ENCODE measurements around the gene GEMIN8. TPM values are rescaled to one million over a fixed set of nuclear protein-coding genes. Genes with fewer than 3 reads are reported as not detected.

The GEMIN8 gene
- total RNA-seq, 2 experiments from 2014 or later = 8.5 to 10.6 TPM

- no peaks in the 10 kb centered on the region for H3K4me1 Mint-ChIP-seq (ENCODE audit: low read depth)
- H3K27me3 Mint-ChIP-seq = no peaks in the 10 kb centered on the region
- ChIA-PET POLR2A (no interaction called here), CTCF (no interaction called here)
- DNase-seq = no peak
- peaks cover 2% of the 10 kb centered on the region for H3K9me3 Mint-ChIP-seq
- intact Hi-C loops (cut with micrococcal nuclease) = no loop called here
- H3K36me3 Mint-ChIP-seq = no peaks in the 10 kb centered on the region
- H3K4me3 Mint-ChIP-seq = no peak overlapping the region
- no peak overlapping the region for H3K27ac Mint-ChIP-seq
These were observed 61.5 kb downstream of the GEMIN8 start for GRCh38 chrX:13968198-13968597.

GRCh38 chrX:13967636-13968035 lies 62.1 kb downstream of the GEMIN8 start:
- Mint-ChIP-seq H3K36me3 (no peaks in the 10 kb centered on the region), H3K27me3 (no peaks in the 10 kb centered on the region), H3K4me3 (no peak overlapping the region), H3K27ac (no peak overlapping the region), H3K9me3 (peaks cover 2% of the 10 kb centered on the region), H3K4me1 (ENCODE audit: low read depth) (no peaks in the 10 kb centered on the region)
- CTCF ChIA-PET = no interaction called here
- POLR2A ChIA-PET = no interaction called here
- intact Hi-C loops (cut with micrococcal nuclease) = no loop called here
- DNase-seq = no peak

- Mint-ChIP-seq H3K27ac (no peak overlapping the region), H3K4me3 (no peak overlapping the region), H3K9me3 (peaks cover 2% of the 10 kb centered on the region), H3K27me3 (no peaks in the 10 kb centered on the region), H3K4me1 (ENCODE audit: low read depth) (no peaks in the 10 kb centered on the region), H3K36me3 (no peaks in the 10 kb centered on the region)
- intact Hi-C loops (cut with micrococcal nuclease) = no loop called here
- ChIA-PET CTCF (no interaction called here), POLR2A (no interaction called here)
- DNase-seq = no peak
These were observed 62.9 kb downstream of the GEMIN8 start for GRCh38 chrX:13966793-13967125.

- Mint-ChIP-seq H3K4me3 (no peak overlapping the region), H3K9me3 (no peaks in the 10 kb centered on the region), H3K27me3 (no peaks in the 10 kb centered on the region), H3K36me3 (no peaks in the 10 kb centered on the region), H3K27ac (no peak overlapping the region), H3K4me1 (ENCODE audit: low read depth) (no peaks in the 10 kb centered on the region)
- intact Hi-C loops (cut with micrococcal nuclease) = no loop called here
- POLR2A ChIA-PET = no interaction called here
- no peak for DNase-seq
- CTCF ChIA-PET = no interaction called here
These were observed 63.5 kb downstream of the GEMIN8 start for GRCh38 chrX:13966071-13966792.

- H3K27ac Mint-ChIP-seq = no peak overlapping the region
- POLR2A ChIA-PET = no interaction called here
These were observed 64.2 kb downstream of the GEMIN8 start for GRCh38 chrX:13965531-13965930.

GRCh38 chrX:13956998-13957397 lies 72.7 kb downstream of the GEMIN8 start:
- CTCF ChIA-PET = no interaction called here
- POLR2A ChIA-PET = no interaction called here
- no peak overlapping the region for H3K27ac Mint-ChIP-seq
- H3K4me3 Mint-ChIP-seq = no peak overlapping the region
- DNase-seq = no peak
- H3K9me3 Mint-ChIP-seq = no peaks in the 10 kb centered on the region
- peaks cover 6% of the 10 kb centered on the region for H3K4me1 Mint-ChIP-seq (ENCODE audit: low read depth)
- intact Hi-C loops (cut with micrococcal nuclease) = no loop called here
- no peaks in the 10 kb centered on the region for H3K36me3 Mint-ChIP-seq
- no peaks in the 10 kb centered on the region for H3K27me3 Mint-ChIP-seq

More at GRCh38 chrX:13965531-13965930, 64.2 kb downstream of the GEMIN8 start:
- no peaks in the 10 kb centered on the region for H3K9me3 Mint-ChIP-seq
- H3K27me3 Mint-ChIP-seq = no peaks in the 10 kb centered on the region
- CTCF ChIA-PET = no interaction called here
- H3K4me3 Mint-ChIP-seq = no peak overlapping the region
- no peak for DNase-seq
- intact Hi-C loops (cut with micrococcal nuclease) = no loop called here
- no peaks in the 10 kb centered on the region for H3K36me3 Mint-ChIP-seq
- no peaks in the 10 kb centered on the region for H3K4me1 Mint-ChIP-seq (ENCODE audit: low read depth)

Other genes with a start within 250 kb of the GEMIN8 start
- not detected for gene GPM6B, start 212.8 kb downstream of the GEMIN8 start, total RNA-seq

Measured in activated CD4-positive, alpha-beta memory T cell treated with anti-CD3 and anti-CD28 coated beads for 36 hours (primary cell).